IMR-90 (cell line): ENCODE results near the gene MYOM1. TPM values are rescaled to one million over a fixed set of nuclear protein-coding genes. Genes with fewer than 3 reads are reported as not detected.

Experiments
- ATAC-seq: fragments of 200-7000 bp; cut with Tn5 transposase; 2 replicates; pipeline ENCODE4 v1.9.1; 2020; ENCODE audit warnings: low read depth, mild to moderate bottlenecking, moderate library complexity
- BruUV-seq: library from RNA; stranded (reverse); fragments of 400-500 nt; replicated peaks from 2 replicates; lab custom pipeline; 2021; lab: Mats Ljungman, UMichigan
- CTCF ChIA-PET: fragments of 300-600 bp; formaldehyde crosslinking; extraction: SDS; loops from one replicate; lab custom pipeline; 2021; ENCODE audit warnings: antibody characterized with exemption; lab: Yijun Ruan, JAX
- POLR2A ChIA-PET: fragments of 300-600 bp; sonication (Branson Sonifier 250); formaldehyde crosslinking; loops from one replicate; lab custom pipeline; 2022; ENCODE audit warnings: antibody characterized with exemption; ENCODE audit not compliant: unreplicated experiment; lab: Charles Lee
- DNase-seq: peaks from one replicate; pipeline ENCODE4 v3.0.0; 2013
- H2AFZ ChIP-seq: replicated peaks from 2 replicates; pipeline ENCODE3; 2013; ENCODE audit warnings: low read length, mild to moderate bottlenecking; ENCODE audit not compliant: poor library complexity
- H2AK5ac ChIP-seq: 2 replicates; pipeline ENCODE4 v1.6.1; 2013; ENCODE audit warnings: low read depth, low read length, inconsistent platforms
- H2AK9ac ChIP-seq: replicated peaks from 2 replicates; pipeline ENCODE3; 2013; ENCODE audit warnings: mild to moderate bottlenecking, low read depth, low read length, moderate library complexity; ENCODE audit not compliant: poor library complexity
- H2BK120ac ChIP-seq: 2 replicates; pipeline ENCODE4 v1.6.1; 2013; ENCODE audit warnings: low read depth, low read length, inconsistent platforms
- H2BK15ac ChIP-seq: 3 replicates; pipeline ENCODE4 v1.6.1; 2013; ENCODE audit warnings: low read depth, low read length, inconsistent platforms
- H2BK20ac ChIP-seq: 2 replicates; pipeline ENCODE4 v1.6.1; 2013; ENCODE audit warnings: low read depth, mild to moderate bottlenecking, inconsistent platforms, low read length, moderate library complexity
- H2BK5ac ChIP-seq: 2 replicates; pipeline ENCODE4 v1.6.1; 2013; ENCODE audit warnings: mild to moderate bottlenecking, low read depth, low read length, inconsistent platforms; ENCODE audit not compliant: poor library complexity, severe bottlenecking
- H3K14ac ChIP-seq: replicated peaks from 2 replicates; pipeline ENCODE4 v1.6.1; 2013; ENCODE audit warnings: low read depth, low read length, inconsistent platforms
- H3K18ac ChIP-seq: 2 replicates; pipeline ENCODE4 v1.6.1; 2013; ENCODE audit warnings: low read depth, low read length, control low read depth
- H3K23ac ChIP-seq: 2 replicates; pipeline ENCODE4 v1.6.1; 2013; ENCODE audit warnings: low read depth, low read length, inconsistent platforms
- H3K27ac ChIP-seq: 2 replicates; pipeline ENCODE4 v1.5.1; 2013; ENCODE audit warnings: mild to moderate bottlenecking, control low read depth, low read length; ENCODE audit not compliant: insufficient read depth
- H3K27me3 ChIP-seq: 2 replicates; pipeline ENCODE4 v1.6.1; 2013; ENCODE audit warnings: low read length; ENCODE audit not compliant: control insufficient read depth, insufficient read depth
- H3K36me3 ChIP-seq: 2 replicates; pipeline ENCODE4 v1.6.1; 2013; ENCODE audit warnings: low read length, mixed read lengths; ENCODE audit not compliant: control insufficient read depth, insufficient read depth
- H3K4ac ChIP-seq: 2 replicates; pipeline ENCODE4 v1.6.1; 2013; ENCODE audit warnings: low read depth, low read length, inconsistent platforms
- H3K4me1 ChIP-seq: 2 replicates; pipeline ENCODE4 v1.6.1; 2013; ENCODE audit warnings: low read length, mixed read lengths; ENCODE audit not compliant: control insufficient read depth, insufficient read depth
- H3K4me2 ChIP-seq: 2 replicates; pipeline ENCODE4 v1.6.1; 2013; ENCODE audit warnings: low read depth, mild to moderate bottlenecking, control low read depth, low read length, moderate library complexity
- H3K4me3 ChIP-seq: 2 replicates; pipeline ENCODE4 v1.5.1; 2013; ENCODE audit warnings: low read depth, mild to moderate bottlenecking, control low read depth, low read length, moderate library complexity; ENCODE audit not compliant: insufficient read depth
- H3K56ac ChIP-seq: 2 replicates; pipeline ENCODE4 v1.6.1; 2013; ENCODE audit warnings: low read length, inconsistent platforms; ENCODE audit not compliant: insufficient read depth; ENCODE audit errors: extremely low read depth
- H3K79me1 ChIP-seq, 2 experiments: 2 replicates each; pipeline ENCODE4 v1.6.1; 2013; ENCODE audit warnings: low read length in 2 of 2, inconsistent platforms in 1 of 2, low read depth in 1 of 2
- H3K9ac ChIP-seq: 2 replicates; pipeline ENCODE4 v1.6.1; 2013; ENCODE audit warnings: low read depth, low read length, control low read depth
- H3K9me1 ChIP-seq: 2 replicates; pipeline ENCODE4 v1.6.1; 2013; ENCODE audit warnings: low read length, inconsistent platforms; ENCODE audit not compliant: insufficient read depth
- H3K9me3 ChIP-seq: 2 replicates; pipeline ENCODE4 v1.6.1; 2013; ENCODE audit warnings: low read length; ENCODE audit not compliant: control insufficient read depth, insufficient read depth
- H4K20me1 ChIP-seq: 2 replicates; pipeline ENCODE4 v1.6.1; 2013; ENCODE audit warnings: low read length, inconsistent platforms; ENCODE audit not compliant: insufficient read depth
- H4K5ac ChIP-seq: 2 replicates; pipeline ENCODE4 v1.6.1; 2013; ENCODE audit warnings: mild to moderate bottlenecking, low read depth, low read length, control low read depth
- H4K8ac ChIP-seq, 2 experiments: 2 replicates each; pipeline ENCODE4 v1.6.1; 2013; ENCODE audit warnings: low read depth in 2 of 2, low read length in 2 of 2, control low read depth in 1 of 2, inconsistent platforms in 1 of 2
- H4K91ac ChIP-seq: 2 replicates; pipeline ENCODE4 v1.6.1; 2013; ENCODE audit warnings: low read depth, low read length, inconsistent platforms; ENCODE audit not compliant: insufficient read depth
- BHLHE40 ChIP-seq: fragments of 150-350 bp; IDR thresholded peaks from 2 replicates; pipeline ENCODE4 v1.6.1; 2016; ENCODE audit warnings: mild to moderate bottlenecking, low read depth, low read length
- CEBPB ChIP-seq: IDR thresholded peaks from 2 replicates; pipeline ENCODE4 v1.6.1; 2012; ENCODE audit warnings: low read depth, low read length, improper control_type of control experiment
- CHD1 ChIP-seq: IDR thresholded peaks from 2 replicates; pipeline ENCODE4 v1.6.1; 2012; ENCODE audit warnings: low read depth, low read length, improper control_type of control experiment
- CTCF ChIP-seq: conservative IDR thresholded peaks from 2 replicates; pipeline ENCODE4 v1.5.1; 2012; ENCODE audit warnings: mild to moderate bottlenecking, low read depth, low read length, improper control_type of control experiment
- FOS ChIP-seq: fragments of 150-350 bp; IDR thresholded peaks from 2 replicates; pipeline ENCODE4 v1.6.1; 2016; ENCODE audit warnings: low read depth, low read length
- MAFK ChIP-seq: IDR thresholded peaks from 2 replicates; pipeline ENCODE4 v1.6.1; 2012; ENCODE audit warnings: low read depth, low read length, improper control_type of control experiment
- MAZ ChIP-seq: IDR thresholded peaks from 2 replicates; pipeline ENCODE4 v1.6.1; 2012; ENCODE audit warnings: low read depth, mild to moderate bottlenecking, low read length, improper control_type of control experiment, moderate library complexity, borderline replicate concordance
- MXI1 ChIP-seq: IDR thresholded peaks from 2 replicates; pipeline ENCODE4 v1.6.1; 2012; ENCODE audit warnings: low read depth, mild to moderate bottlenecking, low read length, moderate library complexity, borderline replicate concordance
- NFE2L2 ChIP-seq: fragments of 150-350 bp; IDR thresholded peaks from 2 replicates; pipeline ENCODE4 v1.6.1; 2016; ENCODE audit warnings: low read depth, mild to moderate bottlenecking, low read length
- POLR2A ChIP-seq: IDR thresholded peaks from 2 replicates; pipeline ENCODE4 v1.6.1; 2012; ENCODE audit warnings: mild to moderate bottlenecking, low read depth, low read length
- RAD21 ChIP-seq: IDR thresholded peaks from 2 replicates; pipeline ENCODE4 v1.6.1; 2012; ENCODE audit warnings: low read length, improper control_type of control experiment
- RCOR1 ChIP-seq: IDR thresholded peaks from 2 replicates; pipeline ENCODE4 v1.6.1; 2012; ENCODE audit warnings: mild to moderate bottlenecking, low read length, improper control_type of control experiment; ENCODE audit not compliant: insufficient replicate concordance
- USF2 ChIP-seq: fragments of 150-350 bp; IDR thresholded peaks from 2 replicates; pipeline ENCODE4 v1.6.1; 2017; ENCODE audit warnings: mild to moderate bottlenecking, antibody characterized with exemption, low read length, low read depth
- WGBS, 2 experiments: methylation state at CpG; one replicate each; pipeline versions ENCODE4 v1.1.5 to v1.1.7; 2013; ENCODE audit warnings: missing lambda C conversion rate in 2 of 2; ENCODE audit not compliant: insufficient read length in 1 of 2; ENCODE audit errors: extremely low coverage in 2 of 2; 5-methylcytosine and 5-hydroxymethylcytosine counted together
- dilution Hi-C: fragments of 300-500 bp; cut with HindIII; formaldehyde crosslinking; loops from one replicate; pipeline ENCODE4 v1.14.3; 2018; ENCODE audit warnings: low sequenced_read_pairs; ENCODE audit not compliant: unreplicated experiment
- in situ Hi-C: fragments of 300-500 bp; cut with MboI; formaldehyde crosslinking; loops from 3 replicates; pipeline ENCODE4 v1.14.3; 2019; ENCODE audit warnings: low sequenced_read_pairs, inconsistent platforms, mixed read lengths
- intact Hi-C: fragments of 100-400 bp; cut with micrococcal nuclease; formaldehyde crosslinking; loops from 2 replicates; pipeline ENCODE4 v1.10.0; 2022
- polyA plus RNA-seq, 3 experiments: library from polyadenylated mRNA; depleted of rRNA; stranded (reverse); fragments of >200 nt; gene quantifications; 2 replicates each; pipeline ENCODE4 v1.2.3, GENCODE V29; 2012; ENCODE audit warnings: low replicate concordance in 1 of 3
- total RNA-seq: library from RNA; depleted of rRNA; stranded (reverse); fragments of >200 nt; gene quantifications from 2 replicates; pipeline ENCODE4 v1.2.3, GENCODE V29; 2012

MYOM1 gene
- total and polyA plus RNA-seq, 2 of the 4 experiments (the other 2 are of a cell fraction), result under 0.01 to 0.10 TPM

GRCh38 chr18:3156325-3156640, 63.5 kb downstream of the MYOM1 start:
- Histone ChIP-seq H4K5ac (no peak overlapping the region), H4K8ac (no peak overlapping the region), H2BK15ac (no peak overlapping the region), H3K9ac (no peak overlapping the region), H2AK9ac (no peak overlapping the region), H4K91ac (no peak overlapping the region), H2AK5ac (no peak overlapping the region), H3K18ac (no peak overlapping the region), H3K36me3 (no peaks in the 10 kb centered on the region), H3K4me2 (no peak overlapping the region), H4K20me1 (no peaks in the 10 kb centered on the region), H3K79me1 (no peaks in the 10 kb centered on the region), H3K27ac (no peak overlapping the region), H3K4me3 (no peak overlapping the region), H2BK120ac (no peak overlapping the region), H3K9me1 (no peaks in the 10 kb centered on the region), H3K4me1 (no peaks in the 10 kb centered on the region), H2AFZ (no peak overlapping the region), H3K4ac (no peak overlapping the region), H3K9me3 (no peaks in the 10 kb centered on the region), H3K23ac (no peak overlapping the region), H3K27me3 (no peaks in the 10 kb centered on the region; the same call in 1 of the 2 replicates), H3K14ac (no peak overlapping the region), H3K56ac (no peak overlapping the region), H2BK5ac (no peak overlapping the region), H2BK20ac (no peak overlapping the region)
- in situ Hi-C loops, result no loop called here
- intact Hi-C loops, result no loop called here
- POLR2A ChIA-PET, result no interaction called here
- dilution Hi-C loops, result no loop called here
- TF ChIP-seq CTCF (no peak), BHLHE40 (no peak), RCOR1 (no peak), MAFK (no peak), RAD21 (no peak), FOS (no peak), MAZ (no peak), CEBPB (no peak), MXI1 (no peak), USF2 (no peak), POLR2A (no peak), NFE2L2 (no peak), CHD1 (no peak)
- WGBS, 2 experiments, result no CpG with 5 or more reads among the region's 1 CpG
- BruUV-seq, result no TSS peak
- CTCF ChIA-PET, result no interaction called here
- ATAC-seq (no peak), DNase-seq (no peak)
